RWPE1 (cell line): ENCODE results near the gene H3-3A.

ENCODE experiments used
- CTCF ChIA-PET: fragments of 350-600 bp; sonication (Branson Sonifier 250); formaldehyde crosslinking; extraction: SDS; loops from one replicate; lab custom pipeline; 2021; lab: Yijun Ruan, JAX
- POLR2A ChIA-PET: fragments of 400-600 bp; formaldehyde crosslinking; extraction: SDS; loops from one replicate; lab custom pipeline; 2020; ENCODE audit warnings: antibody characterized with exemption; ENCODE audit not compliant: low non-redundant PET; lab: Yijun Ruan, JAX
- DNase-seq: peaks from one replicate; pipeline ENCODE4 v3.0.0; 2012; ENCODE audit warnings: low spot score
- H3K27ac ChIP-seq: fragments of 450-650 bp; 2 replicates; pipeline ENCODE4 v1.5.1; 2017
- TF ChIP-seq, protein P1 (sequence below): fragments of 450-650 bp; conservative IDR thresholded peaks from 2 replicates; pipeline ENCODE4 v1.5.1; 2017; ENCODE audit warnings: low read depth, mild to moderate bottlenecking

H3-3A gene

DNA sequence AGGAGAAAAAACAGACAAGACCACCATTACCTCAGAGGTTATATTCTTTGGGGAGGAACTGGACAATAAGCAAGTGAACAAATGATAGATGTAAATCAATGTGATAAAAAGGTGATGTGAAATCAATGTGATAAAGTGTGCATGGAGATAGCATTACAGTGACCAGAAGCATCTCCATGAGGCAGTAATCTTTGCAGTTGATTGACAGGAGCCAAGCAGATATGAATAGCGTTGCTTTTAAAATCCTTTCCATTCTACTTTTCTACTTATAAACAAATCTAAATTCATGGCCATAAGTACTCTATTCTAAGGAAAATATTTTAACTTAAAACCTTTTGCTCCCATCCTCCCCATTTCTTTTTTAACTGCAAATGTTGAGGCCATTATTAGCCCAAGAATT is 2.8 kb upstream of the H3-3A start:
- TF ChIP-seq, protein P1, sequence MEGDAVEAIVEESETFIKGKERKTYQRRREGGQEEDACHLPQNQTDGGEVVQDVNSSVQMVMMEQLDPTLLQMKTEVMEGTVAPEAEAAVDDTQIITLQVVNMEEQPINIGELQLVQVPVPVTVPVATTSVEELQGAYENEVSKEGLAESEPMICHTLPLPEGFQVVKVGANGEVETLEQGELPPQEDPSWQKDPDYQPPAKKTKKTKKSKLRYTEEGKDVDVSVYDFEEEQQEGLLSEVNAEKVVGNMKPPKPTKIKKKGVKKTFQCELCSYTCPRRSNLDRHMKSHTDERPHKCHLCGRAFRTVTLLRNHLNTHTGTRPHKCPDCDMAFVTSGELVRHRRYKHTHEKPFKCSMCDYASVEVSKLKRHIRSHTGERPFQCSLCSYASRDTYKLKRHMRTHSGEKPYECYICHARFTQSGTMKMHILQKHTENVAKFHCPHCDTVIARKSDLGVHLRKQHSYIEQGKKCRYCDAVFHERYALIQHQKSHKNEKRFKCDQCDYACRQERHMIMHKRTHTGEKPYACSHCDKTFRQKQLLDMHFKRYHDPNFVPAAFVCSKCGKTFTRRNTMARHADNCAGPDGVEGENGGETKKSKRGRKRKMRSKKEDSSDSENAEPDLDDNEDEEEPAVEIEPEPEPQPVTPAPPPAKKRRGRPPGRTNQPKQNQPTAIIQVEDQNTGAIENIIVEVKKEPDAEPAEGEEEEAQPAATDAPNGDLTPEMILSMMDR, result no peak
- ChIA-PET POLR2A (no interaction called here), CTCF (no interaction called here)
- DNase-seq, result no peak
- H3K27ac ChIP-seq, result no peak overlapping the region

- ChIA-PET CTCF (no interaction called here), POLR2A (interaction anchor here (0.6 kb wide), 1 partner anchor 56 kb away, joined by 3 read pairs; no protein-coding TSS in a partner anchor)
- H3K27ac ChIP-seq, result no peak overlapping the region
- TF ChIP-seq, protein P1, result no peak
- DNase-seq, result no peak
Measured at GRCh38 chr1:226060427-226060826, 2.1 kb upstream of the H3-3A start.

DNA sequence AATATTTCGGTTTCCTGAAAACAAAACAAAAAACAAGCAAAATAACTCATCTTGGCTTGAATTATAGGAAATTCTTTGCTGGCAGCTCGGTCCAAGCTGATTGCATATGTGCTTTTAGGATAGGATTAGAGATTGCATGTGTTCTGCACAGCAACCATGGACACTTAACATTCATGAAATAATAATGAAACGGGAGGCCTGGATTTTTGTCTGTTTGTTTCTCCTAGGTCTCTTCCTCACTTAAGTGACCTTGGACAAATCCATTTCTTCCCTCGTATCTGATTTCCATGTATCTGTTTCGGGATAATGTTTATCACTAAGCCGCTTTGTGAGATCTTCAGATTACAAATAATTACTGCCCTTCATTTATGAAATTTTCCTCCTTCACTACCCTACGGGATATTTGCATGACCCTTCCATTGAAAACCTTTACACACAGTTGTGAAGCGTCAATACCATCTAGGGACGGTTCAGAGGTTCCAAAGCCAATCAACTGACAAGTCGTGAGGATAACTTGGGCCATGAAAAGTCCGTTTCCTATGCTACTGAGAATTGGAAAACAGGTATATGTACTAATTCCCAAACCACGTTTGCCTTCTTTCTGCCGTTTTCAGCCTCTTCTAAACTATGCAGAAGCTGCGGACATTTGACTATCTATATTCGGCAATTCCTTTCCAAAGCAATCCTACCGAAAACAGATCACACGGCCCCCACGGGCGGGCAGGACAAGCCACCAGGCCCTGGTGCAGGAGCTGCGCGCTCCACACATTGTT is 1.3 kb upstream of the H3-3A start:
- CTCF ChIA-PET, result interaction anchor here (0.6 to 1.1 kb wide), 4 partner anchors 10 to 156 kb away, joined by 3 to 4 read pairs (median 3); no protein-coding TSS in a partner anchor
- no peak for DNase-seq

DNA sequence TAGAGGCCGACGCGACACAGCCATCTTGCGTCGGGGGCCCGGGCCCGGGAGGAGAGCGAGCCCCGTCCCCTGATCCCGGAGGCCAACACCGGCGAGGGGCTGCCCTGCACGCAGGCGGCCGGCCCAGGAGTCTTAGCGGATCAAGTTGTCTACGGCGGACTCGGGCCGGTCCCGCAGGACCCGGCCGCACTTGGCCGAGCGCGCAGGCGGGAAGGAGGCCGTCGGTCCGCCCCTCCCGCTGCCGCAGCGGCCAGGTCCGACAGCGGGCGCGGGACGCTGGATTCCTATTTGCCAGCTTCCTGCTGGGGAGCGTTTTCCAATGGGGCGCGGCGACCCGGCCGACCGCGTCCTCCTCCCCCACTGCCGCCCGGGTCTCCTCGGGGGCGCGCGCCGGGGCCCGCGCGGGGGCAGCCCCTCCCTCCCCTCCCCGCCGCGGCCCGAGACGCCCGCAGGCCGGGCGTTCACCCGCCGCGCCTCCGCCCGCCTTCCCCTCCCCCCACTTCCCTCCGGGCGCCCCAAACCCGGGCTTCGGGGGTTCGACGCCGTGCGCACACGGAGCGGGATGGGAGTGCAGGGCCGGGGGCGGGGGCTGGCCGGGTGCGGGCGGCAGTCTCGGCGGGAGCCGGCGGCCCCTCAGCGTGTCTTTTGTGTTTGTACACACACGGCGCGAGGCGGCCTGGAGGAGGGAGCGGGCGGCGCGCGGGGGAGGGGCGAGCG is 517 bp upstream of the H3-3A start:
- peak; percentile 92 for DNase-seq
- peak overlapping the region; percentile 99 for H3K27ac ChIP-seq
- TF ChIP-seq, protein P1, result no peak
- POLR2A ChIA-PET, result interaction anchor here (0.6 to 1.7 kb wide), 13 partner anchors 9 to 88 kb away, joined by 3 to 6 read pairs (median 4); partner anchors contain the start of gene SDE2
- CTCF ChIA-PET, result interaction anchor here (0.6 to 1.8 kb wide), 7 partner anchors 11 to 157 kb away, joined by 3 to 7 read pairs (median 3); partner anchors contain the start of gene SDE2

More for the DNA sequence above, 1.3 kb upstream of the H3-3A start:
- peak overlapping the region; percentile 99 for H3K27ac ChIP-seq
- POLR2A ChIA-PET, result interaction anchor here (0.6 to 1.5 kb wide), 7 partner anchors 8 to 88 kb away, joined by 3 to 6 read pairs (median 4); no protein-coding TSS in a partner anchor
- TF ChIP-seq, protein P1, result no peak

GRCh38 chr1:226063224-226063976 is 884 bp downstream of the H3-3A start:
- DNase-seq, result peak; percentile 45
- H3K27ac ChIP-seq, result peak overlapping the region; percentile 99
- CTCF ChIA-PET, result interaction anchor here (0.9 to 1.8 kb wide), 5 partner anchors 11 to 73 kb away, joined by 3 to 7 read pairs (median 3); no protein-coding TSS in a partner anchor
- TF ChIP-seq, protein P1, result no peak
- POLR2A ChIA-PET, result interaction anchor here (1.0 to 1.7 kb wide), 3 partner anchors 21 to 65 kb away, joined by 3 to 6 read pairs (median 4); no protein-coding TSS in a partner anchor
